Heart left ventricle (tissue), 16 donors: ENCODE measurements around the gene PCYT2. TPM values are rescaled to one million over a fixed set of nuclear protein-coding genes. Genes with fewer than 3 reads are reported as not detected.

Experiments used
- ATAC-seq, 4 donors: fragments of 200-7000 bp; cut with Tn5 transposase; one replicate each; pipeline ENCODE4 v1.9.1; 2020 to 2022; ENCODE audit warnings: moderate library complexity in 4 of 4, mild to moderate bottlenecking in 3 of 4, moderate number of reproducible peaks in 1 of 4
- DNase-seq, 5 donors: peaks; one replicate each; pipeline ENCODE4 v3.0.0-alpha.2; 2020
- H3K27ac ChIP-seq, 12 donors: fragments of 200-600 bp; sonication (generic) in 4 of 12; one replicate each; pipeline versions ENCODE4 v1.5.0 to v1.8.0; 2016 to 2022; ENCODE audit warnings: mild to moderate bottlenecking in 2 of 12
- H3K27me3 ChIP-seq, 9 donors: fragments of 200-600 bp; sonication (generic) in 2 of 9; one replicate each; pipeline versions ENCODE4 v1.5.1 to v1.8.0; 2016 to 2022; ENCODE audit warnings: mild to moderate bottlenecking in 3 of 9
- H3K36me3 ChIP-seq, 9 donors: fragments of 200-600 bp; sonication (generic) in 2 of 9; one replicate each; pipeline versions ENCODE4 v1.5.0 to v1.8.0; 2018 to 2022; ENCODE audit warnings: mild to moderate bottlenecking in 2 of 9
- H3K4me1 ChIP-seq, 12 donors: fragments of 200-600 bp; sonication (generic) in 4 of 12; one replicate each; pipeline versions ENCODE4 v1.5.0 to v1.8.0; 2016 to 2022; ENCODE audit warnings: mild to moderate bottlenecking in 3 of 12
- H3K4me3 ChIP-seq, 12 donors: fragments of 200-600 bp; sonication (generic) in 4 of 12; one replicate each; pipeline versions ENCODE4 v1.5.0 to v1.8.0; 2017 to 2022; ENCODE audit warnings: mild to moderate bottlenecking in 9 of 12, moderate library complexity in 4 of 12
- H3K9me3 ChIP-seq, 12 donors: fragments of 200-600 bp; sonication (generic) in 4 of 12; one replicate each; pipeline versions ENCODE4 v1.5.0 to v1.8.0; 2016 to 2022; ENCODE audit warnings: mild to moderate bottlenecking in 1 of 12
- POLR2A ChIP-seq, 2 donors: fragments of 450-650 bp; IDR thresholded peaks; one replicate each; pipeline ENCODE4 v1.6.1; 2017; ENCODE audit warnings: antibody characterized with exemption in 2 of 2, mild to moderate bottlenecking in 2 of 2, moderate library complexity in 2 of 2
- WGBS, 4 donors: extraction: QIAGEN DNeasy Blood & Tissue Kit in 2 of 4; methylation state at CpG; one replicate each; pipeline versions ENCODE4 v1.1.5 to v1.1.7; 2013 to 2018; 5-methylcytosine and 5-hydroxymethylcytosine counted together
- intact Hi-C, 10 donors: fragments of 100-400 bp; cut with DNase I; formaldehyde crosslinking; loops; one replicate each; pipeline versions ENCODE4 v1.11.1 to v1.14.2; 2022
- polyA plus RNA-seq, 2 donors: library from polyadenylated mRNA; stranded (reverse); fragments of 200-250 nt; gene quantifications; one replicate each; pipeline ENCODE4 v1.2.3, GENCODE V29; 2013
- total RNA-seq, 9 donors: library from RNA; depleted of rRNA in 2 of 9; stranded (reverse); fragments of >200 nt in 2 of 9; fragmentation: NEBNext Ultra II Directional in 3 of 9; extraction: Animal tissue kit (Norgen Biotek cat#: 25700) in 3 of 9; gene quantifications; one replicate each; pipeline versions ENCODE4 v1.1.0 to v1.2.4, GENCODE V29; 2016 to 2023
- TF ChIP-seq, protein P1 (sequence below), 12 donors: fragments of 200-600 bp; sonication (generic) in 4 of 12; IDR thresholded peaks; one replicate each; pipeline versions ENCODE4 v1.5.0 to v1.8.0; 2018 to 2022; ENCODE audit warnings: antibody characterized with exemption in 12 of 12, mild to moderate bottlenecking in 5 of 12
- donor health status: ischemic (EF 13 %, LVEDD 7.1; RV severe dilation, severe dysfunction).
- donor health status: healthy with polysubstance abuse.
- donor health status: DM: no; HTN: yes; CAD: no.
- donor health status: DM: no; HTN: no; CAD: no.
- donor health status: ischemic (EF 25% LVEDD 6.9; RV normal size, moderate dysfunction).
- donor health status: ischemic (EF 25% LVEDD 5.7; RV mildly dilated, moderate dysfunction).
- donor health status: healthy.
- donor health status: DM: yes; HTN: yes; CAD: no.
- donor health status: ischemic (EF 35%, LVEDD 5.7; RV mildly dilated, moderate dysfunction).
- donor health status: nonischemic (EF 11% LVEDD 7.7; RV severe dilation, severe dysfunction).
- donor health status: DM: yes; HTN: yes; CAD: no.
- donor health status: PGD.
- donor health status: ischemic (EF 29% LVEDD 5.4; RV normal size, mild dysfunction).
- donor health status: nonischemic (EF 23%, LVEDD 6.1; RV moderate dilation, normal function).

PCYT2 gene
- total and polyA plus RNA-seq, 11 donors: 28.8 to 85.5 (median 49.7) TPM

DNA sequence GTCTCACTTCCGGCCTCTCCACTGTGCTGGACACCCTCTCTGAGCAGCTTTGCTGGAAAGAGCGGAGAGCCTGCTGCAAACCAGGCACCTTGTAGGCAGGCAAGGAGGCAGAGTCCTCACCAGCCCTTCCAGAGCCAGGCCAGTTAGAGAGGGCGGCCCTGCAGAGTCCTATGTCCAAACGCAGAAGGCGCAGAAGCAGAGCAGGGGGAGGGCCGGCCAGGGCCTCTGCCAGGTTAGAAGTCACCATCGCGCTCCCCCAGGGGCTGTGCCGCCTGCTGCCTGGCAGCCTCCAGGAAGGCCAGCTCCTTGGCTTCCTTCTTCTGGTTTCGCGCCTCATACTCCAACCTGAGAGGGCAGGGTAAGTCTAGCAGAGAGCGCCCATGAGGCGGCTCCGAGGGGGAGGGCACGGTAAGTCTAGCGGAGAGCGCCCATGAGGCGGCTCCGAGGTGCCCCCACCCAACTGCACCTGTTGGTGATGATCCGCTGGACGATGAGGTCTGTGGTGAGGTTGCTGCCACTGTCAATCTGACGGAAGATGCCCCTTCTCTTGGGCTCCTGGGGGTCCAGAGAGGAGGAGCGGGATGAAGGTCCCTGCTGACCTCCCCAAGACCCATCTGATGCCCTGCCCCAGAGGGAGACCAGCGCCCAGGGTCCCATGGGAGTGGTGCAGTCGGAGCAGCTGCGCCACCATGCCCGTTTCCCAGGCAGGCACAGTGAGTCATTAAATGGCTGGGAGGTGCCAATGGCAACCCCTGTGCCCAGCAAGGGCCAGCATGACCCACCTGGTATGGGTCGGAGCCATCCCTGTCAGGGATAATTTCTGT, 6.4 kb downstream of the PCYT2 start:
- intact Hi-C loops: no loop called here
- Histone ChIP-seq H3K36me3 (peaks cover 0 to 53% (median 10%) of the 10 kb centered on the region in 9 donors), H3K9me3 (no peaks in the 10 kb centered on the region), H3K27me3 (peaks cover 0 to 19% (median 0%) of the 10 kb centered on the region in 9 donors), H3K4me3 (no peak overlapping the region), H3K4me1 (peaks cover 1 to 20% (median 7%) of the 10 kb centered on the region in 12 donors), H3K27ac (no peak overlapping the region)
- DNase-seq (peak in 1 of 5 donors; percentile 53), ATAC-seq (no peak)
- TF ChIP-seq, protein P1, sequence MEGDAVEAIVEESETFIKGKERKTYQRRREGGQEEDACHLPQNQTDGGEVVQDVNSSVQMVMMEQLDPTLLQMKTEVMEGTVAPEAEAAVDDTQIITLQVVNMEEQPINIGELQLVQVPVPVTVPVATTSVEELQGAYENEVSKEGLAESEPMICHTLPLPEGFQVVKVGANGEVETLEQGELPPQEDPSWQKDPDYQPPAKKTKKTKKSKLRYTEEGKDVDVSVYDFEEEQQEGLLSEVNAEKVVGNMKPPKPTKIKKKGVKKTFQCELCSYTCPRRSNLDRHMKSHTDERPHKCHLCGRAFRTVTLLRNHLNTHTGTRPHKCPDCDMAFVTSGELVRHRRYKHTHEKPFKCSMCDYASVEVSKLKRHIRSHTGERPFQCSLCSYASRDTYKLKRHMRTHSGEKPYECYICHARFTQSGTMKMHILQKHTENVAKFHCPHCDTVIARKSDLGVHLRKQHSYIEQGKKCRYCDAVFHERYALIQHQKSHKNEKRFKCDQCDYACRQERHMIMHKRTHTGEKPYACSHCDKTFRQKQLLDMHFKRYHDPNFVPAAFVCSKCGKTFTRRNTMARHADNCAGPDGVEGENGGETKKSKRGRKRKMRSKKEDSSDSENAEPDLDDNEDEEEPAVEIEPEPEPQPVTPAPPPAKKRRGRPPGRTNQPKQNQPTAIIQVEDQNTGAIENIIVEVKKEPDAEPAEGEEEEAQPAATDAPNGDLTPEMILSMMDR (IDR thresholded peaks at IDR 0.05): no peak
- no peak for TF ChIP-seq POLR2A (IDR thresholded peaks at IDR 0.05)
- 90 to 96% (median 92%) methylated on average over 18 to 28 of the region's 28 CpGs for WGBS, 4 donors

DNA sequence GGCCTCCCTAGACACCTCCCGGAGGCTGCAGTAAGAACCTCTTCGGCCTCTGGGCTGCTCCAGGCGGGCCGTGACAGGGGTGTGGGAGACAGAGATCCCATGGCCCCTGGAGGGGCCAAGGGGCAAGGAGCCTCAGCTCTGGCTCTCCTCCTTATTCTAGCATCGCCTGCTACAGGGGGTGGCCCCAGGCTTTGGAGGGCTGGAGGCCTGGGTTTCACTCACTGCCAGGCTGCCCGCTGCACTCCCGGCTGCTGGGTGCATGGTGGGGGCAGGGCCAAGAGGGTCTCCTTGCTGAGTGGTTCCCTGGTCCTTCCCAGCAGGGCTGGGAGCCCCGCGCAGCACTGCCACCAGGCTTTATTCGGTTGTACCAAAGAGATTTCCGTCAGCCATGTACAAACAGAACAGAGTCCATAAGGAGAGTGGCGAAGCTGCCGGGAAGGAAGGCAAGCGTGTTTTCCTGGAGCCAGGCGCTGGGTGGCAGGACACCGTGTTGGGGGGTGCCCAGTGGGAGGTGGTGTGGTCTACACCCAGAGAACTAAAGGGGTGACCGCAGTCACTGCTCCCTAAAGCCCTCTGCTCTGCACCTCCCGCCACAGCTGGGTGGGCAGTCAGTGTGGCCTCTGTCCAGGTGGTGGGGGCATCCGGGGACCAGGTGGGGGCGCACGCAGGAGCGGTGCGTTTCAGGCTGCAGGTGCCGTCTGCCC, 7.2 kb downstream of the PCYT2 start:
- TF ChIP-seq, protein P1 (IDR thresholded peaks at IDR 0.05): no peak
- no peak for TF ChIP-seq POLR2A (IDR thresholded peaks at IDR 0.05)
- peaks cover 0 to 15% (median 7%) of the 10 kb centered on the region in 12 donors for H3K4me1 ChIP-seq
- no peak overlapping the region for H3K27ac ChIP-seq
- ATAC-seq (no peak), DNase-seq (peak in 3 of 5 donors; percentile 17 to 33 (median 20))
- H3K4me3 ChIP-seq: no peak overlapping the region
- intact Hi-C loops: no loop called here
- peaks cover 0 to 58% (median 18%) of the 10 kb centered on the region in 9 donors for H3K36me3 ChIP-seq
- 92 to 94% (median 94%) methylated on average over 17 to 24 of the region's 24 CpGs for WGBS, 4 donors
- no peaks in the 10 kb centered on the region for H3K9me3 ChIP-seq
- H3K27me3 ChIP-seq: peaks cover 0 to 19% (median 0%) of the 10 kb centered on the region in 9 donors

DNA sequence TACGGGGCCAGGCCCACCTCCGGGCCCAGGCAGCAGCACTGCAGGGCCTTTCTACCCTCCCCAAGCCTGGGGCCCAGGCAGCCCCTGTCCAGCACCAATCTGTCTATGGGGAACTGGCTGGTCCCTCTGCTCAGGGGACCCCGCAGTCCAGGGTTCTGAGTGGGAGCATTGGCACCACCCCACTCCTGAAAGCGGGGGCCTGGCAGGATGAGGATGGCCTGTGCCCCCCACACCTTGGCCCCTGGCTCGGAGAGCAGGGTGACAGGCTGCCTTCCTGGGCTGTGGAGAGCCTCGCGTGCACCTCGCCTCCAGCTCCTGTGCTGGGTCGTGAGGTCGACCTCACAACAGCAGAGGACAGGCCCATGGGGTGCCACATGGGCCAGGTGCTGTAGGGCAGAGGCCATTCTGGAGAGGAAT, 7.8 kb downstream of the PCYT2 start:
- intact Hi-C loops: no loop called here

More for the DNA sequence above, 7.8 kb downstream of the PCYT2 start:
- no peaks in the 10 kb centered on the region for H3K9me3 ChIP-seq
- DNase-seq (peak in 2 of 5 donors; percentile 19 to 40), ATAC-seq (no peak)
- no peak overlapping the region for H3K27ac ChIP-seq
- H3K4me1 ChIP-seq: peaks cover 0 to 15% (median 7%) of the 10 kb centered on the region in 12 donors
- peaks cover 0 to 61% (median 24%) of the 10 kb centered on the region in 9 donors for H3K36me3 ChIP-seq
- WGBS, 4 donors: 93 to 100% (median 95%) methylated on average over 1 to 10 of the region's 10 CpGs
- peaks cover 0 to 19% (median 0%) of the 10 kb centered on the region in 9 donors for H3K27me3 ChIP-seq
- H3K4me3 ChIP-seq: no peak overlapping the region
- TF ChIP-seq, protein P1 (IDR thresholded peaks at IDR 0.05): no peak
- TF ChIP-seq POLR2A (IDR thresholded peaks at IDR 0.05): no peak
